ENCODE data around the gene ARHGEF10L.

The ARHGEF10L gene

DNA sequence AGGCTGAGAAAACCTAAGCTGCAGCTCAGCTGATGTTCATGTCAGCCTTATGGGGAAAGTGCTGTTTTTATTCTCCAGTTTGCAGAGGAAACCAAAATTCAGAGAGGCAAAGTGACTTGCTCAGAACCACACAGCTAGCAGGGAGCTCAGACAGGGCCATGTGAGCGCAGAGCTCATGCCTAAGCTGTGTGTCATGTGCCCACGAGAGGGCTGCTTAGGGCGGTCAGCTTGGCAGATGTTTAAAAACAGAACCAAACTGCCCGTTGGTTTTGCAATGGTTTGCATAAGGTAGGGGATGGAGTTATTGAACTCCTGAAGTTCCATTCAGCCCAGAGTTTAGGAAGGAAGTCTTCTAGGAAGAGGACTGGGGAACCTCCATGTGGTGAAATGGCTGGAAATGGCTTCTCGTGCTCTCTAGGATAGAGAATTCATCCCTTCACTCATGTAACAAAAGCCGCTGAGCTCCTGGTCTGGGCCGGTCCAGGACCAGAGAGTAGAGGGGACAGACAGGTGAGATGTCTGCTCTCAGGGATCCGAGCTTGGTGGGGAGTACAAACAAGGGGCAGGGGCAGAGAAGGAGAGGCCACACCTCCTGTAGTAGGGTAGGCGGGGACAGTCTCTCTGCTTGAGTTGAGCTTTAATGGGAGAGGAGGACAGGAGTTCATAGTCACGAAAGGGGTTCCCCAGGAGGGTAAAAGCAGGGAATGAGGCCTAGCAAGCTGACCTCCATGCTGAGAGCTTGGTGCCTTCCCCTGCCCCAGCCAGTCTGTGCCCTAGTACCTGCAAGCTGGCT is 46.9 kb downstream of the ARHGEF10L start:
- Mint-ChIP-seq H3K4me3 (peak overlapping the region; percentile 33), H3K9me3 (no peaks in the 10 kb centered on the region), H3K4me1 (peaks cover 80% of the 10 kb centered on the region), H3K27ac (peak overlapping the region; percentile 62), H3K27me3 (ENCODE audit: low read depth, poor library complexity) (peaks cover 4% of the 10 kb centered on the region), H3K36me3 (ENCODE audit: low read depth) (peaks cover 31% of the 10 kb centered on the region)
- TF ChIP-seq, protein P1, sequence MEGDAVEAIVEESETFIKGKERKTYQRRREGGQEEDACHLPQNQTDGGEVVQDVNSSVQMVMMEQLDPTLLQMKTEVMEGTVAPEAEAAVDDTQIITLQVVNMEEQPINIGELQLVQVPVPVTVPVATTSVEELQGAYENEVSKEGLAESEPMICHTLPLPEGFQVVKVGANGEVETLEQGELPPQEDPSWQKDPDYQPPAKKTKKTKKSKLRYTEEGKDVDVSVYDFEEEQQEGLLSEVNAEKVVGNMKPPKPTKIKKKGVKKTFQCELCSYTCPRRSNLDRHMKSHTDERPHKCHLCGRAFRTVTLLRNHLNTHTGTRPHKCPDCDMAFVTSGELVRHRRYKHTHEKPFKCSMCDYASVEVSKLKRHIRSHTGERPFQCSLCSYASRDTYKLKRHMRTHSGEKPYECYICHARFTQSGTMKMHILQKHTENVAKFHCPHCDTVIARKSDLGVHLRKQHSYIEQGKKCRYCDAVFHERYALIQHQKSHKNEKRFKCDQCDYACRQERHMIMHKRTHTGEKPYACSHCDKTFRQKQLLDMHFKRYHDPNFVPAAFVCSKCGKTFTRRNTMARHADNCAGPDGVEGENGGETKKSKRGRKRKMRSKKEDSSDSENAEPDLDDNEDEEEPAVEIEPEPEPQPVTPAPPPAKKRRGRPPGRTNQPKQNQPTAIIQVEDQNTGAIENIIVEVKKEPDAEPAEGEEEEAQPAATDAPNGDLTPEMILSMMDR (IDR thresholded peaks at IDR 0.05) = no peak
- DNase-seq = no peak

- peaks cover 31% of the 10 kb centered on the region for H3K36me3 Mint-ChIP-seq (ENCODE audit: low read depth)
- peaks cover 4% of the 10 kb centered on the region for H3K27me3 Mint-ChIP-seq (ENCODE audit: low read depth, poor library complexity)
- TF ChIP-seq, protein P1 (IDR thresholded peaks at IDR 0.05) = no peak
- no peaks in the 10 kb centered on the region for H3K9me3 Mint-ChIP-seq
- peaks cover 79% of the 10 kb centered on the region for H3K4me1 Mint-ChIP-seq
- no peak overlapping the region for H3K4me3 Mint-ChIP-seq
- peak overlapping the region; percentile 79 for H3K27ac Mint-ChIP-seq
- DNase-seq = no peak
These were observed 48.2 kb downstream of the ARHGEF10L start for GRCh38 chr1:17587693-17588047.

DNA sequence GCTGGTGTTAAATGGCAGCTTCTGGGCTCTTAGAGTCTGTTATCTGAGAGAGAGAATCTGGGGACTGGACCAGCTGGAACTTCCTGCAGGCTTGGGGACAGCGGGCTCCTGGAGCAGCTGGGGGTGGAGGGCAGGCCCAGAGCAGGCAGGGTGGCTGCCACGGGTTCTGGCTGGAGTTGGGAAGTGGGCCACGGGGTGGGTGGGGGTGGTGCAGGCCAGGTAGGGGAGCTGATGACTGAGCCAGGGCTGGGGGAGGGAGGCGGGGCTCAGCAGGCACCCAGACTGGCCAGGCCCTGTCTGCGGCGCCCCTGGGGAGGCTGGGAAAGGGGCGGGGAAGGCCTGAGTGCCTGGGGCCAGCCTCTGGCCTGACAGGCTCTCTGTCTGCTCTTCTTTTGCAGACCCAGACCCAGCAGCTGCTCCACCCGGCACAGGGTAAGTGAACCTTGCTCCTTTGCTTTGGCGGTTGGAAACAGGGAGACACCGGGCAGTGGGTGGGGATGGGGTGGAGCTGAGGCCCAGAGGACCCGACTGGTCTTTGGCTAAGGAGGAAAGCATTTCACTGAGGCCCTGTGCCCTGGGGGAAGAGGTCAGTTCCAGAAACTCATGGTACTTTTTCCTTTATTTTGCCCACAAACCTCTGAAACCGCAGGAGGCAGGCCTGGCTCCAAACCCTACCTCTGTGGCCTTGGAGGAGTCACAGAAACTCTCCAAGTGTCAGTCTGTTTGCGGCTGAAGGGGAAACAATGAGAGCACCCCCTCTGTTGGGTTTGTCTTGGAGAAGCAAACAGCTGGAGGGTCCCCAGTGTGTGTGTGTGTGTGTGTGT is 48.8 kb downstream of the ARHGEF10L start:
- no peak overlapping the region for H3K4me3 Mint-ChIP-seq
- DNase-seq = peak; percentile 56

DNA sequence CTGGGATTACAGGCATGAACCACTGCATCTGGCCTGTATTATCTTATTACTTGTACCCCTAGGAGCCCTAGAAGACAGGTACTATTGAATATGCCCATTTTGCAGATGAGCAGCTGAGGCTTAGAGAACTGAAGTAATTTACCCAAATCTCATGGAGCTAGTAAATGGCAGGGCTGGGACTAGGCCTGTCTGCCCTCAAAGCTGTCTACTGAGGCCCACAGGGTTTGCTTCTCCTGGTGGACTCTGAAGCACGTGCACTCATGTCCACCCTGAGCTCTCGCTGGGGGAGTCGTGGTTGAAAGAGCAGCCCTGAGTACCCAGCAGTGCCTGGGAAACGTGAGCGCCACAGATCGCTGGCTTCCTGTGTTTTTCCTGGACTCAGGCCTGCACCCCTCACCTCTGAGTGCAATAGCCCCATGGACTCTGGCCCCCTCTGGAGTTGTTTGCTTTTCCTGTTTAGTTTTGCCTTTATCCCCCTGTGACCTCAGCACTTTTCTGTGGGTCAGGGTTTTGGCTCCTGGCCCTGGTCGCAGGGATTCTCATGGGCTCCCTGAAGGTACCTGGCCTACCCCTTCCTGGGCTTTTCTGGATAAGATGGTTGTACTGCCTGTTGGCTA is 52.4 kb downstream of the ARHGEF10L start:
- Mint-ChIP-seq H3K4me3 (no peak overlapping the region), H3K27me3 (ENCODE audit: low read depth, poor library complexity) (peaks cover 14% of the 10 kb centered on the region), H3K4me1 (peaks cover 96% of the 10 kb centered on the region), H3K36me3 (ENCODE audit: low read depth) (peaks cover 30% of the 10 kb centered on the region), H3K9me3 (no peaks in the 10 kb centered on the region), H3K27ac (peak overlapping the region; percentile 83)
- TF ChIP-seq, protein P1 (IDR thresholded peaks at IDR 0.05) = no peak
- DNase-seq = no peak

More for the DNA sequence above, 48.8 kb downstream of the ARHGEF10L start:
- peaks cover 5% of the 10 kb centered on the region for H3K27me3 Mint-ChIP-seq (ENCODE audit: low read depth, poor library complexity)
- TF ChIP-seq, protein P1 (IDR thresholded peaks at IDR 0.05) = no peak
- H3K27ac Mint-ChIP-seq = peak overlapping the region; percentile 79
- H3K36me3 Mint-ChIP-seq (ENCODE audit: low read depth) = peaks cover 34% of the 10 kb centered on the region
- no peaks in the 10 kb centered on the region for H3K9me3 Mint-ChIP-seq
- peaks cover 79% of the 10 kb centered on the region for H3K4me1 Mint-ChIP-seq

GRCh38 chr1:17594026-17594425 is 54.5 kb downstream of the ARHGEF10L start:
- no peak overlapping the region for H3K4me3 Mint-ChIP-seq
- peaks cover 96% of the 10 kb centered on the region for H3K4me1 Mint-ChIP-seq
- no peaks in the 10 kb centered on the region for H3K9me3 Mint-ChIP-seq
- H3K36me3 Mint-ChIP-seq (ENCODE audit: low read depth) = peaks cover 28% of the 10 kb centered on the region
- no peak overlapping the region for H3K27ac Mint-ChIP-seq
- H3K27me3 Mint-ChIP-seq (ENCODE audit: low read depth, poor library complexity) = peaks cover 14% of the 10 kb centered on the region
- TF ChIP-seq, protein P1 (IDR thresholded peaks at IDR 0.05) = no peak
- no peak for DNase-seq

All from nephron progenitor cell (in vitro differentiated cells).